Bronchus fibroblast of lung (primary cell): Measurements from ENCODE around the gene PRG2. TPM values are rescaled to one million over a fixed set of nuclear protein-coding genes. Genes with fewer than 3 reads are reported as not detected.

Experiments
- total RNA-seq: library from RNA; depleted of rRNA; stranded (reverse); fragments of >200 nt; gene quantifications from 2 replicates; pipeline ENCODE4 v1.2.3, GENCODE V29; 2015

The PRG2 gene, protein sequence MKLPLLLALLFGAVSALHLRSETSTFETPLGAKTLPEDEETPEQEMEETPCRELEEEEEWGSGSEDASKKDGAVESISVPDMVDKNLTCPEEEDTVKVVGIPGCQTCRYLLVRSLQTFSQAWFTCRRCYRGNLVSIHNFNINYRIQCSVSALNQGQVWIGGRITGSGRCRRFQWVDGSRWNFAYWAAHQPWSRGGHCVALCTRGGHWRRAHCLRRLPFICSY
- total RNA-seq, result not detected in 2 replicates

DNA sequence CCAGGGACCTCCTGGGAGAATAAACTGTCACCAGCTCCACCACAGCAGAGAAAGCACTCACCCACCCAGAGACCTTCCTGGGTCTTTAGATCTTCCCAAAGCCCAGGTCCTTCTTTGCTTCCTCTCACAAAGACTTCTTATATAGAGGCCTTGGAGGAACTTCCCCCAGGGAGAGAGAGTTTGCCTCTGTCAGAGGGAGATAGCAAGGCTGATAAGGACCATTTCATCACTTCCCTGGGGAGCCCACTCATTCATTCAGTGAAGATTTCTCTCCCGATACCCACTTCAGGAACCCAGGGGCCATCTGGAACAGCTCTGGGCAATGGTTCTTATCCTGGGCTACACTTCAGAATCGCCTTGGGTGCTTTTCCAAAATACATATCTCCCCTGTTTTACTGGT is at the start of gene PRG2:
PRG2 (minus strand) TSS at position 116 of the 400 bp plus-strand sequence. CDS start 706 bp downstream, outside the sequence.

DNA sequence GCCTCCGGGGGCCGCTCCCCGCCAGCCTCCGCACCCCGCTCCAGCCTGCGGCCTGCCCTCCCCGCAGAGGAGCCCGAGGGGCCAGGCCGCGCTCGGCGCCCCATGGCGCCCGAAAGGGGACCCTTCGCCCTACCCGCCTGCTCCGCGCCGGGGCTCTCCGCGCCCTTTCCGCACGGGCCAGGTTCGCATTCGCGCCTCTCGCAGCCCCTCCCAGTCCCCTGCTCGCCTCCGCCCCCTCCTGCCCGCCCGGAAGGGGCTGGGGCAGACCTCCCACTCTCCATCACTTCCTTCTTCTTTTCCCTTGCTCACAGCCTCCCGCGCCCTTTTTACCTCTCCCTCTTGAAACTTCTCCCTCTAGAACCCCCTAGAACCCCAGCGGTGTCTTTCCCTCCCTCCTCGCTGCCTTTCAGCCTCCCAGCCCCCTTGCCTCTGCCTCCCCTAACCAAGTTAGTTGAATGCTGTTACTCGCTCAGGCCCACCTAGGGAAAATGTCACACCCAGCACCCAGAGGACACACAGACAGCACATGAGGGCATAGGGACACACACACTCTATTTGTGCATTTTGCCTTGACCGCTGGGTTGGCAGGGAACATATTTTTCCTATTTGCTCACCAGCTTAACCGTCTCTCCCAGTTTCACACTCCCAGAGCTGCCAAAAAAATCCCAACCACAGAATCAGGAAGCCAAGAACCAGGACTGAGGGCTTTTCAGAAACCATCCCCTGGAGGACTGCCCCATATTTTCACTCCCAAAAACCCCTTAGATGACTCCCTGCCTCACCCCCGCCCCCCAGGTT is 36.7 kb upstream of the PRG2 start, which contains the start of gene SLC43A3:
SLC43A3 (minus strand) TSS at position 193 of the 798 bp plus-strand sequence. CDS start 949 bp downstream, outside the sequence.

DNA sequence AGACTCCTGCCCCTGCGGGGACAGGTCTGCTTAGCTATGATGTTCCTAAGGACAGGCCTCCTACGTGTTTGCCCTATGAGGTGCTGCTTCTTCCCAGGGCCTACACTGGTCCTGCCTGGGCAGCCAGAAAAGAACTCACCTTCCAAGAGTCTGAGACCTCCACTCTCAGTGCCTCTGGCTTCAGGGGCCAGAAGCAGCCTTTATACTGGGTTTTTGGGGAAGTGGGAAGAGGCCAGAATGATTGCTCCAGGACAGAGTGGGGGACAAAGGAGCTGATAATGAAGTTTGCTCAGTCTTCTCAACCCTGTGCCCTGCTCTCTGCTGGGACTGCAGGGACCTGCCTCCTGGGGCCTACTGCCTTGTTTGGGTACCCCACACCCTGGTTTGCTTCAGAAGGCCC is 9.5 kb downstream of the PRG2 start, which contains the start of gene PRG3:
PRG3 (minus strand) TSS at position 176 of the 400 bp plus-strand sequence. CDS start 442 bp downstream, outside the sequence.

DNA sequence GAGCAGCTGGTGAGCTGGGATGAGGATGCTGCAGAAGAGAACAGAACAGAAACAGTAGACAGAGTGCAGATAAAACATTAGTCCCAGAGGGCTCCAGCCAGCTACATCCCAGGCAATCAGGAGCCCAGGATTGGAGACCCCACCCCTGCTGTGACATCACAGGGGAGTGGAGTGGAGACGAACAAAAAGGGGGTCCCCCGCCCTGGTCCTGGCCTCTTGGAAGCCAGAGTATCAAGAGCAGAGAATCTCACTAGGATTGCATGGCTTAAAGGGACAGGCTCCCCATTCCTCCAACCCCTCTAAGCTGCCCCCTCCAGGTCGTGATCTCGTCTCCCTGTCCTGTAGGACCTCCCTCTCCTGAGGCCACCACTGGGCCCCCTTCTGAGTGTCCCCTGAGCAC is 52.3 kb downstream of the PRG2 start, which contains the start of gene P2RX3:
P2RX3 (plus strand) TSS at position 211 of the 400 bp plus-strand sequence. CDS start 199 bp downstream, outside the sequence.

Other genes starting within 250 kb of the PRG2 start
- not detected in 2 replicates for gene LRRC55, start 208.7 kb downstream of the PRG2 start, total RNA-seq
- not detected in 2 replicates for gene APLNR, start 153.4 kb downstream of the PRG2 start, total RNA-seq
- gene TNKS1BP1, start 65.7 kb downstream of the PRG2 start, total RNA-seq, result 60.4 and 70.6 TPM in 2 replicates
- 140 and 147 TPM in 2 replicates for gene SSRP1, start 54.8 kb downstream of the PRG2 start, total RNA-seq
- 0.15 TPM in 1 of 2 replicates, not detected in the other for gene P2RX3, start 52.3 kb downstream of the PRG2 start, total RNA-seq
- not detected in 2 replicates for gene PRG3, start 9.5 kb downstream of the PRG2 start, total RNA-seq
- gene SLC43A3, start 36.5 kb upstream of the PRG2 start, total RNA-seq, result 64.2 and 82.5 TPM in 2 replicates
- gene RTN4RL2, start 69.9 kb upstream of the PRG2 start, total RNA-seq, result 1.3 TPM in 2 replicates
- gene SLC43A1, start 125.1 kb upstream of the PRG2 start, total RNA-seq, result 17.1 and 18.8 TPM in 2 replicates
- gene TIMM10, start 140.1 kb upstream of the PRG2 start, total RNA-seq, result 53.1 and 56.5 TPM in 2 replicates
- not detected in 2 replicates for gene SMTNL1, start 146.9 kb upstream of the PRG2 start, total RNA-seq
- 35.1 and 41.9 TPM in 2 replicates for gene UBE2L6, start 177.0 kb upstream of the PRG2 start, total RNA-seq
- gene SERPING1, start 207.0 kb upstream of the PRG2 start, total RNA-seq, result 56.3 and 67.6 TPM in 2 replicates